Rectal smooth muscle tissue (tissue), 1 donor: ENCODE measurements around the gene SYTL2.

ENCODE experiments used
- H3K27ac ChIP-seq: one replicate; pipeline ENCODE4 v1.7.0; 2013; ENCODE audit warnings: low read depth, low read length, inconsistent platforms
- H3K27me3 ChIP-seq: one replicate; pipeline ENCODE4 v1.7.0; 2013; ENCODE audit warnings: low read length; ENCODE audit not compliant: control insufficient read depth, insufficient read depth
- H3K36me3 ChIP-seq: one replicate; pipeline ENCODE4 v1.7.0; 2013; ENCODE audit warnings: low read length; ENCODE audit not compliant: control insufficient read depth, insufficient read depth
- H3K4me1 ChIP-seq: one replicate; pipeline ENCODE4 v1.7.0; 2013; ENCODE audit warnings: low read length; ENCODE audit not compliant: control insufficient read depth, insufficient read depth
- H3K4me3 ChIP-seq: one replicate; pipeline ENCODE4 v1.7.0; 2013; ENCODE audit warnings: low read length
- H3K9ac ChIP-seq: one replicate; pipeline ENCODE4 v1.7.0; 2013; ENCODE audit warnings: low read length

Gene SYTL2

DNA sequence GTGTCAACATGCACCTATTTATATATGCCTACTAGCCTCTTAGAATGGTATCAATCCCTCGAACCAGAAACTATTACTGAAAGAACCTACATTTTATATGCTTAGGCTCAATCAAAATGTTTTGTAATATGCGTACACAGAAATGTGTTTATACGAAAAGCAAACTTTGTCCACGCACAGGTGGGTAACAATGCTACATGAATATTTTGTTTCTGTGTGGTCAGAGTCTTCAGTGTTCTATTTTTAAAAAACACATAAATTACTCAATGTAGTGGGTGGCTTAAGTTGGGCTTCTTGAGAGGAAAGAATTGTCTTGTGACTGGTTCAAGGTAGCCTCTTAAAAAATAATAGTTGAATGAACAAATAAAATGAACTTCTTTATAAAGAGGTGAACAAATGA is 46.1 kb downstream of the SYTL2 start:
- no peak overlapping the region for H3K4me3 ChIP-seq
- no peaks in the 10 kb centered on the region for H3K27me3 ChIP-seq
- H3K27ac ChIP-seq, result no peak overlapping the region
- H3K36me3 ChIP-seq, result no peaks in the 10 kb centered on the region
- no peaks in the 10 kb centered on the region for H3K4me1 ChIP-seq
- no peak overlapping the region for H3K9ac ChIP-seq

DNA sequence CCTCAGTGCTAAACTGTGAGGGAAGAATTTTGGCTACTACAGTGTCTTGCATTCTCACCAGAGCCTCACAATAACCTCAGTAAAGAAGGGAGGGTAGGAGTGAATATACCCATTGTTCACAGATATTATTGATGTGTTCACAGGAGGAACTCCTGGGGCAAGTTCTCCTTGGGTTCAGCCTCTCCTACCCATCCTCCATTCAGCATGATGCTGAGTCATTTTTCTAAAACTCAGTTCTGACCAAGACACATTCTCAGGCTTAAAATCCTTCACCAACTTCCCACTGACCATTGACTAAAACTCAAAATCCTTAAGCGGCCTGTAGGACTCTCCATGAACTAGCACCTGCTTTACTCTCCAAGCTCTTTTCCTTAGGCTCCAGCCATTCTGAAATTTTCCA is 48.7 kb downstream of the SYTL2 start:
- no peaks in the 10 kb centered on the region for H3K36me3 ChIP-seq
- no peak overlapping the region for H3K4me3 ChIP-seq
- H3K9ac ChIP-seq, result no peak overlapping the region
- no peaks in the 10 kb centered on the region for H3K4me1 ChIP-seq
- no peak overlapping the region for H3K27ac ChIP-seq
- H3K27me3 ChIP-seq, result no peaks in the 10 kb centered on the region

DNA sequence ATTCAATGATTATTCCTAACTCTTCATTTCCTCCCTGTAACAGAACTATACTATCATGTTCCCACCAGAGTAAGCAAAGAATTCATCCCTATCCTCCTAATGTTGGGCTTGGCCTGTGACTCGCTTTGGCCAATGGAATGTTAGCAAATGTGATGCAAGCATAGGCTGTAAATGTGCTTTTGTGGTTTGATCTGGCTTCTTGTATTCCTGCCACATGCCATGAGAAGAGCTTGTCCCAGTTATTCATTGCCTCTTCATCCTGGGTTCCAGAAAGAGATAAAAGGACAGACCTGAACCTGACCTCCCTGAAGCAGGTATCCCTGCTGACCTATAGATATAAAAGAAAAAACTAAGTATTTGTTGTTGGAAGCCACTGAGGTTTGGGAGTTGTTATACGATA is 51.0 kb downstream of the SYTL2 start:
- H3K9ac ChIP-seq, result no peak overlapping the region
- H3K4me1 ChIP-seq, result no peaks in the 10 kb centered on the region
- H3K36me3 ChIP-seq, result no peaks in the 10 kb centered on the region
- H3K27ac ChIP-seq, result no peak overlapping the region
- no peak overlapping the region for H3K4me3 ChIP-seq
- H3K27me3 ChIP-seq, result no peaks in the 10 kb centered on the region

- H3K9ac ChIP-seq, result no peak overlapping the region
- H3K4me1 ChIP-seq, result no peaks in the 10 kb centered on the region
- no peaks in the 10 kb centered on the region for H3K36me3 ChIP-seq
- no peak overlapping the region for H3K27ac ChIP-seq
- no peaks in the 10 kb centered on the region for H3K27me3 ChIP-seq
- H3K4me3 ChIP-seq, result no peak overlapping the region
These were observed 52.4 kb downstream of the SYTL2 start for GRCh38 chr11:85758480-85759039.

- no peaks in the 10 kb centered on the region for H3K4me1 ChIP-seq
- no peak overlapping the region for H3K4me3 ChIP-seq
- no peak overlapping the region for H3K9ac ChIP-seq
- no peaks in the 10 kb centered on the region for H3K27me3 ChIP-seq
- no peak overlapping the region for H3K27ac ChIP-seq
- H3K36me3 ChIP-seq, result no peaks in the 10 kb centered on the region
These were observed 52.9 kb downstream of the SYTL2 start for GRCh38 chr11:85758026-85758425.

DNA sequence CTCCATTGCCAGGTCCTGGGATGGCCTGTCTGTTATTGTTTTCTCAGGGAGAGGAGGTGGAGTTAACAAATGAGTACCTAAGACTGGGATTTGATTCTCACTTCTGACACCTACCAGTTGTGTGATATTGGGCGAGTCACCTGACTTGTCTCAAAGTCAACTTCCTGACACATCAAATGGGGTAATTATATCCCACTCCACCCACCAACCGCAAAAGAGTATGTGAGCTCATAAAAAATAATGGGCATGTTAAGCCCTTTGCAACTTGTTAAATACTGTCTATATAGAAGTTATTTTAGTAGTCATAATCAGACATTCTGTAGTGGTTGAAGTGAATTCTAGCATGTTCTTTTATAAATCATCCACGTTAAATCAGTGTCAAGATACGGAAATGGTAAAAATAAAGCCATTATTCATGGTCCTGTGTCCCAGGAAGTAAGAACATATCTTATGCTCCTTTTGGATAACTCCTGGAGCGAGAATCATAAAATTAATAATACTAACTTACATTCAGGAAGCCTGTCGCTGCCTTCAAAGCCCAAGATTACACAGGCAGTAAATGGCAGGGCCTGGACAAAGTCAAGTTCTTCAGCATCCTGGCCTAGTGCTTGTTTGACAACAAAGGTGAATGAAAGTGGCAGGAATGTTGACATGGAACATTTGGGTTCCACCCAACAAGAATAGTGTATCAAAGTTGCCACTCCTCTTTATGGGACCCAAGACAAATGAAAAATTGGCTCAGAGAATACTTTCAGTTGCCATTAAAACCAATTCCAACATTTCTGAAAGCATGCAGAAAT is 54.3 kb downstream of the SYTL2 start:
- H3K4me3 ChIP-seq, result no peak overlapping the region
- no peaks in the 10 kb centered on the region for H3K27me3 ChIP-seq
- no peaks in the 10 kb centered on the region for H3K4me1 ChIP-seq
- H3K9ac ChIP-seq, result no peak overlapping the region
- H3K36me3 ChIP-seq, result no peaks in the 10 kb centered on the region
- H3K27ac ChIP-seq, result no peak overlapping the region

- Histone ChIP-seq H3K4me3 (no peak overlapping the region), H3K36me3 (no peaks in the 10 kb centered on the region), H3K9ac (no peak overlapping the region), H3K27me3 (no peaks in the 10 kb centered on the region), H3K27ac (no peak overlapping the region), H3K4me1 (no peaks in the 10 kb centered on the region)
These were observed 55.2 kb downstream of the SYTL2 start for GRCh38 chr11:85755701-85756100.

- Histone ChIP-seq H3K27me3 (no peaks in the 10 kb centered on the region), H3K27ac (no peak overlapping the region), H3K36me3 (no peaks in the 10 kb centered on the region)
These were observed 55.7 kb downstream of the SYTL2 start for GRCh38 chr11:85755285-85755684.

DNA sequence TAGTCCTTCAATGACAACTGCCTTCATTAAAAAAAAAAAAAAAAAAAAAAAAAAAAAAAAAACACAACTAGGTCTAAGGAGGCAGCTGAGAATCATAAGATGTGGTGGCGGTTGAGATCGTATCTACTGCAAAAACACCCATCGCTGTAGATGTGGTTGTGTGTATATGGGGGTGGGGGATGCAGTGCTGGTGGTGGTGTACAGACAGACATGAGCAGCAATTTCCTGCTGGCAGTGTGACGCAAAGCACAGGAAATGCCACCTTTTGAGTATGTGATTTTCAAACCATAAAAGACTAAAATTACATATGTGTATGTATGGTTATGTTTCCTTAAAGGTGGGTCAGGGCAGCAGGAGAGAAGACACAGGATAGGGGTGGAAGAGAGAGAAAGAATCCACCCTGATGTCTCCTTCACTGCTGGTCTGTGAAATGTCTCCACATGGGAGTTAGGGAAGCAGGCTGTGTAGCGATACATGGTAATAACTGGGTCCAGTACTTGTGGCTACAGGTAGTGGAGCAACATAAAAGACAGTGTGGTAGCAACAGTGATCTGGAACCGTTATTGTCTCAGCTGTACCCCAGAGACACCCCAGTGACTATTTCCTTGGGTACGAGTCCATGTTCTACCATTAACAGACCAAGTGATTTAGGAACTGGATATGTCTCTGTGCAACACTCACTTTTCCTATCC is 57.9 kb downstream of the SYTL2 start:
- H3K27me3 ChIP-seq, result no peaks in the 10 kb centered on the region
- H3K36me3 ChIP-seq, result no peaks in the 10 kb centered on the region
- no peak overlapping the region for H3K27ac ChIP-seq
- H3K4me1 ChIP-seq, result no peaks in the 10 kb centered on the region
- H3K9ac ChIP-seq, result no peak overlapping the region
- H3K4me3 ChIP-seq, result no peak overlapping the region

More at GRCh38 chr11:85755285-85755684, 55.7 kb downstream of the SYTL2 start:
- Histone ChIP-seq H3K9ac (no peak overlapping the region), H3K4me1 (no peaks in the 10 kb centered on the region), H3K4me3 (no peak overlapping the region)

DNA sequence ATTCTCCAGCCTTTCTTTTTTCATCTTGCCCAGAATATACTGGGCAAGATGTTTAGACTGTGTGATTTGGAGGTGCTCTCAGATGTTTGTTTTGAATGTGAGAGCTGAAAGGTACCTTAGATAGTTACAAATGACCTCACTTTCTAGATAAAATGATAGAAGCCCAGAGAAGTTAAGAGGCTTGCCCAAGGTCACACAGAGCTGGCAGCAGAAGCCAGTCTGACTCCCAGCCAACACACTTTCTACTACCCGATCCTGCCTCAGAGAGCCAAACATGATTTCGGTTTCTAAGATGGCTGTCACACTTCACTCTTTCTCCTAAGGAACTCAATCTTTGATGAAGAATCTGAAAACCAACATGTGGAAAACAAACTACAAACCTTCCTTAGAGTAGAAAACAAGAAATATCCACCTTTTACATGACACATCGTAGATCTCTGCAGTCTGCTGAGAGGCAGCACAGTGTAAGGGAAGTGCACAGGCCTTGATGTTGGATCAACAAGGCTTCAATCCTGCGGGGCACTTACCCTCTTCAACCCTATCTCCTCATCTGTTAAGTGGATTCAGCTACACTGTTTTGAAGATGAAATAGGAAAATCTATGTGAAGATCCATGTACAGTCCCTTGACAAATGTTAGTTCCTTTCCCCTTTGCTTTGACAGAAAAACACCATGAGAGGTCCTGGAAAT is 58.6 kb downstream of the SYTL2 start:
- Histone ChIP-seq H3K27ac (no peak overlapping the region), H3K27me3 (no peaks in the 10 kb centered on the region), H3K9ac (no peak overlapping the region), H3K4me1 (no peaks in the 10 kb centered on the region), H3K4me3 (no peak overlapping the region), H3K36me3 (no peaks in the 10 kb centered on the region)

- H3K4me1 ChIP-seq, result no peaks in the 10 kb centered on the region
- no peaks in the 10 kb centered on the region for H3K27me3 ChIP-seq
- no peak overlapping the region for H3K27ac ChIP-seq
- H3K36me3 ChIP-seq, result no peaks in the 10 kb centered on the region
- no peak overlapping the region for H3K4me3 ChIP-seq
- no peak overlapping the region for H3K9ac ChIP-seq
These were observed 59.2 kb downstream of the SYTL2 start for GRCh38 chr11:85751724-85752123.

- H3K36me3 ChIP-seq, result no peaks in the 10 kb centered on the region
- H3K4me1 ChIP-seq, result no peaks in the 10 kb centered on the region
- no peak overlapping the region for H3K9ac ChIP-seq
- no peaks in the 10 kb centered on the region for H3K27me3 ChIP-seq
- no peak overlapping the region for H3K27ac ChIP-seq
- H3K4me3 ChIP-seq, result no peak overlapping the region
These were observed 60.3 kb downstream of the SYTL2 start for GRCh38 chr11:85750646-85751045.
